Hepatocyte (in vitro differentiated cells): ENCODE data around the gene STMN3. TPM values are rescaled to one million over a fixed set of nuclear protein-coding genes. Genes with fewer than 3 reads are reported as not detected.

Experiments
- DNase-seq: peaks from one replicate; pipeline ENCODE4 v3.0.0-alpha.2; 2016; ENCODE audit warnings: low spot score
- H2AFZ ChIP-seq: fragments of 200-600 bp; sonication (generic); 2 replicates; pipeline ENCODE4 v1.6.0; 2016; ENCODE audit warnings: antibody characterized with exemption, mild to moderate bottlenecking
- H3K27ac ChIP-seq: fragments of 200-600 bp; sonication (generic); 2 replicates; pipeline ENCODE4 v1.5.1; 2016; ENCODE audit warnings: mild to moderate bottlenecking
- H3K27me3 ChIP-seq: fragments of 200-600 bp; sonication (generic); 2 replicates; pipeline ENCODE4 v1.6.1; 2016
- H3K36me3 ChIP-seq: fragments of 200-600 bp; sonication (generic); replicated peaks from 2 replicates; pipeline ENCODE4 v1.5.1; 2016; ENCODE audit warnings: low read depth; ENCODE audit not compliant: insufficient read depth
- H3K4me1 ChIP-seq: fragments of 200-600 bp; sonication (generic); 2 replicates; pipeline ENCODE4 v1.5.1; 2016; ENCODE audit warnings: mild to moderate bottlenecking, moderate library complexity; ENCODE audit not compliant: insufficient read depth
- H3K4me2 ChIP-seq: fragments of 200-600 bp; sonication (generic); 2 replicates; pipeline ENCODE4 v1.6.0; 2016
- H3K4me3 ChIP-seq: fragments of 200-600 bp; sonication (generic); 2 replicates; pipeline ENCODE4 v1.5.1; 2016; ENCODE audit warnings: mild to moderate bottlenecking
- H3K79me2 ChIP-seq: fragments of 200-600 bp; sonication (generic); 2 replicates; pipeline ENCODE4 v1.6.0; 2017; ENCODE audit warnings: mild to moderate bottlenecking
- H3K9me2 ChIP-seq: fragments of 200-600 bp; sonication (generic); replicated peaks from 2 replicates; pipeline ENCODE4 v1.6.0; 2017; ENCODE audit warnings: mild to moderate bottlenecking; ENCODE audit not compliant: insufficient read depth
- H3K9me3 ChIP-seq: fragments of 200-600 bp; sonication (generic); 2 replicates; pipeline ENCODE4 v1.5.1; 2016; ENCODE audit warnings: low read depth, mild to moderate bottlenecking
- H4K20me1 ChIP-seq: fragments of 200-600 bp; sonication (generic); 2 replicates; pipeline ENCODE4 v1.6.0; 2016; ENCODE audit warnings: mild to moderate bottlenecking; ENCODE audit not compliant: insufficient read depth, poor library complexity, severe bottlenecking
- EZH2 ChIP-seq: fragments of 200-600 bp; sonication (generic); IDR thresholded peaks from 2 replicates; pipeline ENCODE4 v1.6.1; 2016; ENCODE audit warnings: antibody characterized with exemption, mild to moderate bottlenecking, borderline replicate concordance
- EZH2phosphoT487 ChIP-seq: fragments of 200-600 bp; sonication (generic); IDR thresholded peaks from one replicate; pipeline ENCODE4 v1.6.1; 2018; ENCODE audit warnings: antibody characterized with exemption, mild to moderate bottlenecking, low read depth, moderate library complexity; ENCODE audit not compliant: unreplicated experiment, severe bottlenecking
- WGBS: methylation state at CpG from one replicate; pipeline ENCODE4 v1.1.6; 2016; ENCODE audit warnings: low lambda C conversion rate; ENCODE audit errors: missing lambda C conversion rate; 5-methylcytosine and 5-hydroxymethylcytosine counted together
- polyA plus RNA-seq: library from polyadenylated mRNA; unstranded; fragments of >200 nt; fragmentation: Nextera tagmentation; extraction: Ambion mirVana; gene quantifications from 2 replicates; pipeline ENCODE4 v1.2.1, GENCODE V29; 2016
- small RNA-seq: library from RNA; depleted of rRNA; stranded (forward); fragments of <200 nt; gene quantifications from one replicate; pipeline ENCODE3, GENCODE V24; 2014
- total RNA-seq: library from RNA; depleted of rRNA; stranded (reverse); fragments of >200 nt; gene quantifications from 2 replicates; pipeline ENCODE4 v1.2.3, GENCODE V29; 2014
- TF ChIP-seq, protein P1 (sequence below): fragments of 200-600 bp; sonication (generic); IDR thresholded peaks from 2 replicates; pipeline ENCODE4 v1.5.1; 2016; ENCODE audit warnings: antibody characterized with exemption, mild to moderate bottlenecking; ENCODE audit not compliant: poor library complexity

Gene STMN3
- total and polyA plus RNA-seq, 2 experiments from 2014 or later = 14.4 to 18.2 TPM

DNA sequence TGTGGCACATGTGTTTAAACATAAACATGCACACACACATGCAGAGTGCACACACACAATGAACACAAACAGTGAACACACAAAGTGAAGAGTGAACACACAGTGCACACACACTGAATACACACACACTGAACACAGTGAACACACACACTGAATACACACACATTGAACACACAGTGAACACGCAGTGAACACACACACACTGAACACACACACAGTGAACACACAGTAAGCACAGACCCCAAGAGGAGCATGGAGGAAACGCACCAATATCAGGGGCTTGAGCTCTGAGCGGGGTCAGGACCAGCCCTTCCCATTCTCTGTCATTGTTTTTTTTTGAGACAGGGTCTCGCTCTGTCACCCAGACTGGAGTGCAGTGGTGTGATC, 62.1 kb downstream of the STMN3 start:
- WGBS = 94% methylated on average over 4 of the region's 4 CpGs

DNA sequence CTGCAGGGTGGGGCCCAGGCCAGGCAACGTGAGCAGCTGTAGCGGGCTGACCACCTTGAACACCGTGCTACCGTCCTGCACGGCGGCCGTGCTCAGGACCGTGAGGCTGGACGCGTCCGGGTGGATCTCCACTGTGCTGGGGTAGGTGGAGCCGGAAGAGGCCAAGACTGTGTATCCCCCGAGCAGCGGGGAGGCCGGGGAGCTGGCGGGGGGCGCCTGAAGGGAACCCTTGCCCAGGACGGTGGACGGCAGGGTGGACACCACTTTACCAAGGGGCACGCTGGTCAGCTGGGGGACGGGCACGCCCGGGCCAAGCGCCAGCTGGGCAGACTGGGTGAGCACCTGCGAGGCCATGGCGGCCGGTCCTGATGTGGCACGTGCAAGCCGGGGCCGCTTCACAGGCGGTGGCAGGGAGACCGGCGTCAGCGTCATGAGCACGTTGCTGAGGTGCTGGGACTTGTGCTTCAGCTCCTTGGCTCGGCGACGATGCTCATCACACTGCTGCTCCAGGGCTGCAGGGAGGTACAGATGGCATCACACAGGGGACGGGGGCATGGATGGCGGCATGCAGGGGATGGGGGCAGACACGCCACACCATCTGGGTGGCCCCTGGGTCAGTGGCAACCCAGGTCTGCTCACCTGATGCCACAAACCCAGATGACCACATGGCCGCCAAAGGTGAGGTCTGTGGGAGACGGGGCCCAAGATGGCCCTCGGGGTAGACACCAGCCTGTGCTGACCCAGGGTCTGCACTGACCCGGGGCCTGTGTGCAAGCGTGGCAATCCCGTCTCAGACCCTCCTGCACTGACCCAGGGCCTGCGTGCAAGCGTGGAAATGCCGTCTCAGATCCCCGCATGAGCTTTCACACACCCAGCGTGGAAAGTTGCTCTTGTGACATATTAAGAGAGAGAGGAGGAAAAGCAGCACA, 62.7 kb downstream of the STMN3 start:
- H3K36me3 ChIP-seq = no peaks in the 10 kb centered on the region
- TF ChIP-seq EZH2phosphoT487 = no peak
- TF ChIP-seq, protein P1, sequence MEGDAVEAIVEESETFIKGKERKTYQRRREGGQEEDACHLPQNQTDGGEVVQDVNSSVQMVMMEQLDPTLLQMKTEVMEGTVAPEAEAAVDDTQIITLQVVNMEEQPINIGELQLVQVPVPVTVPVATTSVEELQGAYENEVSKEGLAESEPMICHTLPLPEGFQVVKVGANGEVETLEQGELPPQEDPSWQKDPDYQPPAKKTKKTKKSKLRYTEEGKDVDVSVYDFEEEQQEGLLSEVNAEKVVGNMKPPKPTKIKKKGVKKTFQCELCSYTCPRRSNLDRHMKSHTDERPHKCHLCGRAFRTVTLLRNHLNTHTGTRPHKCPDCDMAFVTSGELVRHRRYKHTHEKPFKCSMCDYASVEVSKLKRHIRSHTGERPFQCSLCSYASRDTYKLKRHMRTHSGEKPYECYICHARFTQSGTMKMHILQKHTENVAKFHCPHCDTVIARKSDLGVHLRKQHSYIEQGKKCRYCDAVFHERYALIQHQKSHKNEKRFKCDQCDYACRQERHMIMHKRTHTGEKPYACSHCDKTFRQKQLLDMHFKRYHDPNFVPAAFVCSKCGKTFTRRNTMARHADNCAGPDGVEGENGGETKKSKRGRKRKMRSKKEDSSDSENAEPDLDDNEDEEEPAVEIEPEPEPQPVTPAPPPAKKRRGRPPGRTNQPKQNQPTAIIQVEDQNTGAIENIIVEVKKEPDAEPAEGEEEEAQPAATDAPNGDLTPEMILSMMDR = no peak
- no peak for TF ChIP-seq EZH2

More for the DNA sequence above, 62.1 kb downstream of the STMN3 start:
- Histone ChIP-seq H3K36me3 (no peaks in the 10 kb centered on the region), H3K27me3 (no peaks in the 10 kb centered on the region), H3K9me2 (no peaks in the 10 kb centered on the region), H4K20me1 (no peaks in the 10 kb centered on the region), H3K79me2 (no peaks in the 10 kb centered on the region), H3K4me3 (no peak overlapping the region), H3K4me1 (no peaks in the 10 kb centered on the region), H3K9me3 (no peaks in the 10 kb centered on the region), H2AFZ (no peak overlapping the region), H3K4me2 (no peak overlapping the region), H3K27ac (no peak overlapping the region)
- no peak for DNase-seq
- TF ChIP-seq, protein P1 = no peak
- TF ChIP-seq EZH2phosphoT487 (no peak), EZH2 (no peak)

More for the DNA sequence above, 62.7 kb downstream of the STMN3 start:
- H3K9me2 ChIP-seq = no peaks in the 10 kb centered on the region
- no peaks in the 10 kb centered on the region for H3K27me3 ChIP-seq
- DNase-seq = no peak
- WGBS = 95% methylated on average over 41 of the region's 52 CpGs
- H2AFZ ChIP-seq = no peak overlapping the region
- H3K4me2 ChIP-seq = no peak overlapping the region
- no peaks in the 10 kb centered on the region for H3K9me3 ChIP-seq
- H4K20me1 ChIP-seq = no peaks in the 10 kb centered on the region
- no peak overlapping the region for H3K27ac ChIP-seq
- no peaks in the 10 kb centered on the region for H3K79me2 ChIP-seq
- H3K4me3 ChIP-seq = no peak overlapping the region
- H3K4me1 ChIP-seq = no peaks in the 10 kb centered on the region

Small RNAs within 50 kb of the gene (small RNA-seq; reads per million reads assigned to genes)
- gene TNFRSF6B = not detected

Other genes with a start within 250 kb of the STMN3 start
- gene KCNQ2, start 180.8 kb downstream of the STMN3 start, total RNA-seq = 2.9 and 3.5 TPM in 2 replicates
- gene KCNQ2, start 180.8 kb downstream of the STMN3 start, polyA plus RNA-seq = 4.3 and 5.4 TPM in 2 replicates
- 18.5 and 23.5 TPM in 2 replicates for gene EEF1A2, start 154.3 kb downstream of the STMN3 start, total RNA-seq
- gene EEF1A2, start 154.3 kb downstream of the STMN3 start, polyA plus RNA-seq = 12.0 and 14.8 TPM in 2 replicates
- 47.6 and 55.1 TPM in 2 replicates for gene PPDPF, start 132.7 kb downstream of the STMN3 start, total RNA-seq
- gene PPDPF, start 132.7 kb downstream of the STMN3 start, polyA plus RNA-seq = 330 and 333 TPM in 2 replicates
- gene PTK6, start 116.0 kb downstream of the STMN3 start, total RNA-seq = 0.52 and 1.1 TPM in 2 replicates
- 0.06 and 0.27 TPM in 2 replicates for gene PTK6, start 116.0 kb downstream of the STMN3 start, polyA plus RNA-seq
- not detected in 2 replicates for gene SRMS, start 105.7 kb downstream of the STMN3 start, total RNA-seq
- gene SRMS, start 105.7 kb downstream of the STMN3 start, polyA plus RNA-seq = not detected in 2 replicates
- 0.57 and 0.76 TPM in 2 replicates for gene FNDC11, start 99.3 kb downstream of the STMN3 start, total RNA-seq
- gene FNDC11, start 99.3 kb downstream of the STMN3 start, polyA plus RNA-seq = 0.79 and 2.1 TPM in 2 replicates
- 14.8 and 17.0 TPM in 2 replicates for gene HELZ2, start 79.2 kb downstream of the STMN3 start, total RNA-seq
- 4.6 and 5.8 TPM in 2 replicates for gene HELZ2, start 79.2 kb downstream of the STMN3 start, polyA plus RNA-seq
- 10.0 and 10.7 TPM in 2 replicates for gene GMEB2, start 26.3 kb downstream of the STMN3 start, total RNA-seq
- 8.7 and 10.9 TPM in 2 replicates for gene GMEB2, start 26.3 kb downstream of the STMN3 start, polyA plus RNA-seq
- 16.9 and 18.2 TPM in 2 replicates for gene RTEL1, start 4.9 kb upstream of the STMN3 start, total RNA-seq
- gene RTEL1, start 4.9 kb upstream of the STMN3 start, polyA plus RNA-seq = 14.0 and 18.3 TPM in 2 replicates
- 0.97 and 3.3 TPM in 2 replicates for gene TNFRSF6B, start 43.2 kb upstream of the STMN3 start, total RNA-seq
- gene TNFRSF6B, start 43.2 kb upstream of the STMN3 start, polyA plus RNA-seq = 4.2 and 5.1 TPM in 2 replicates
- 24.0 and 31.5 TPM in 2 replicates for gene ARFRP1, start 54.6 kb upstream of the STMN3 start, total RNA-seq
- 38.0 and 50.0 TPM in 2 replicates for gene ARFRP1, start 54.6 kb upstream of the STMN3 start, polyA plus RNA-seq
- 18.6 and 21.5 TPM in 2 replicates for gene ZGPAT, start 54.6 kb upstream of the STMN3 start, total RNA-seq
- 41.7 and 48.7 TPM in 2 replicates for gene ZGPAT, start 54.6 kb upstream of the STMN3 start, polyA plus RNA-seq
- gene LIME1, start 83.2 kb upstream of the STMN3 start, total RNA-seq = 6.6 and 11.7 TPM in 2 replicates
- gene LIME1, start 83.2 kb upstream of the STMN3 start, polyA plus RNA-seq = 20.2 and 20.7 TPM in 2 replicates
- gene SLC2A4RG, start 86.4 kb upstream of the STMN3 start, total RNA-seq = 43.9 and 59.4 TPM in 2 replicates
- 50.4 and 53.6 TPM in 2 replicates for gene SLC2A4RG, start 86.4 kb upstream of the STMN3 start, polyA plus RNA-seq
- 4.0 and 5.2 TPM in 2 replicates for gene ZBTB46, start 177.8 kb upstream of the STMN3 start, total RNA-seq
- gene ZBTB46, start 177.8 kb upstream of the STMN3 start, polyA plus RNA-seq = 2.0 and 3.2 TPM in 2 replicates
- gene ABHD16B, start 208.1 kb upstream of the STMN3 start, total RNA-seq = not detected in 2 replicates
- 0.68 and 0.95 TPM in 2 replicates for gene ABHD16B, start 208.1 kb upstream of the STMN3 start, polyA plus RNA-seq
- 83.2 and 86.2 TPM in 2 replicates for gene TPD52L2, start 211.8 kb upstream of the STMN3 start, total RNA-seq
- gene TPD52L2, start 211.8 kb upstream of the STMN3 start, polyA plus RNA-seq = 93.8 and 98.1 TPM in 2 replicates
- gene DNAJC5, start 241.7 kb upstream of the STMN3 start, total RNA-seq = 34.0 and 39.6 TPM in 2 replicates
- 6.6 and 10.2 TPM in 2 replicates for gene DNAJC5, start 241.7 kb upstream of the STMN3 start, polyA plus RNA-seq